ENCODE measurements around the gene CUEDC2. TPM values are rescaled to one million over a fixed set of nuclear protein-coding genes. Genes with fewer than 3 reads are reported as not detected.

The CUEDC2 gene
- total RNA-seq, 5 donors from 2014 or later (not counting 1 experiment from before 2014, with no cell fraction given) = 32.2 to 41.4 (median 37.8) TPM

DNA sequence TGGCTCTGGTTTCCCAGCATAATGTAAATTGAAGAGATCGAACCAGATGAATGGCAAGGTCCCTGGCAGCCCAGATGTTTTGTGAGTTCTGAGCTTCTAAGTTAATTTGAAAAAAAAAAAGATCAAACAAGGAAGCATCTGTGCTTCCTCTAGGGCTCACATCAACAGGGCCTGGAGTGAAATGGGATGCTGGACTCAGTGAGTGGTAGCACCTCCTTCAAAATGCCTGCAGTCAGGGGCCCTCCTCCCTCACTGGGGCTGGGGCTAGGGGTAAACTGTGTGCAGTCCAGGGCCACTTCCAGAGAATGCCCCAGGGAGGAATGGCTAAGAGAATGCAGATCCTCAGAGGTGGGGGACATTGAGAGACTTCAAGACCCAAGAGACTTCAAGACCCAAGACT is 6.0 kb upstream of the CUEDC2 start:
- Histone ChIP-seq H3K4me1 (ENCODE audit: control insufficient read depth in 1 of 2, extremely low read depth in 1 of 2, insufficient read depth in 2 of 2, low read length in 2 of 2) (peaks cover 32 to 49% of the 10 kb centered on the region in 2 experiments), H3K27ac (ENCODE audit: low read length) (no peak overlapping the region), H3K27me3 (replicated peaks in 1 of 2; ENCODE audit: control insufficient read depth in 2 of 2, extremely low read depth in 1 of 2, insufficient read depth in 2 of 2, low read length in 1 of 2) (peaks cover 0 to 4% of the 10 kb centered on the region in 2 experiments), H3K9me3 (no peaks in the 10 kb centered on the region), H3K4me3 (ENCODE audit: control insufficient read depth in 1 of 2, extremely low read depth in 1 of 2, low read length in 1 of 2) (no peak overlapping the region), H3K36me3 (ENCODE audit: control insufficient read depth in 2 of 2, extremely low read depth in 1 of 2, insufficient read depth in 1 of 2, low read length in 1 of 2) (peaks cover 0 to 3% of the 10 kb centered on the region in 2 donors)
- ATAC-seq (replicated peaks in 1 of 4) (no peak), DNase-seq (no peak)
- Mint-ChIP-seq H3K9me3 (no peaks in the 10 kb centered on the region), H3K27ac (no peak overlapping the region), H3K36me3 (peaks cover 3% of the 10 kb centered on the region), H3K4me3 (no peak overlapping the region), H3K4me1 (peaks cover 39 to 51% (median 45%) of the 10 kb centered on the region in 3 donors), H3K27me3 (no peaks in the 10 kb centered on the region)
- CTCF ChIA-PET = no interaction called here
- no CpG with 5 or more reads among the region's 1 CpG for WGBS (ENCODE audit: insufficient coverage)
- POLR2A ChIA-PET = interaction anchor here in 1 of 2 donors (0.5 to 0.7 kb wide), 2 partner anchors 52 to 292 kb away, joined by 3 to 4 read pairs; no protein-coding TSS in a partner anchor

DNA sequence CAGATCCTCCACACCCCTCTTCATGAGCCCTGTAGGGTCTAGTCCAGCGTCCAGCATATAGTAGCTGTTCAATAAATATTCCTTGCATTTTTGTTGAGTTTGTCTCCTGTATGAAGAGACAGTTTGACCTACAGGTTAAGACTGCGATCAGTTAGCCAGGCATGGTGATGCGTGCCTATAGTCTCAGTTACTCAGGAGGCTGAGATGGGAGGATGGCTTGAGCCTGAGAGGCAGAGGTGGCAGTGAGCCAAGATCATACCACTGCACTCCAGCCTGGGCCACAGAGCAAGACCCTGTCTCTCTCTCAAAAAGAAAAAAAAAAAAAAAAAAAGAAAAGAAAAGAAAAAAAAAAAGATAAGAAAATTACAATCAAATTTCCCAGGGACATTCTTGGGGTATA is 5.1 kb upstream of the CUEDC2 start:
- DNase-seq = no peak
- Histone ChIP-seq H3K36me3 (ENCODE audit: control insufficient read depth in 2 of 2, extremely low read depth in 1 of 2, insufficient read depth in 1 of 2, low read length in 1 of 2) (peaks cover 0 to 3% of the 10 kb centered on the region in 2 donors), H3K4me1 (ENCODE audit: control insufficient read depth in 1 of 2, extremely low read depth in 1 of 2, insufficient read depth in 2 of 2, low read length in 2 of 2) (peaks cover 36 to 58% of the 10 kb centered on the region in 2 experiments), H3K27me3 (replicated peaks in 1 of 2; ENCODE audit: control insufficient read depth in 2 of 2, extremely low read depth in 1 of 2, insufficient read depth in 2 of 2, low read length in 1 of 2) (peaks cover 0 to 4% of the 10 kb centered on the region in 2 experiments), H3K27ac (ENCODE audit: low read length) (no peak overlapping the region), H3K9me3 (no peaks in the 10 kb centered on the region), H3K4me3 (ENCODE audit: control insufficient read depth in 1 of 2, extremely low read depth in 1 of 2, low read length in 1 of 2) (peak overlapping the region in 1 of 2 donors; percentile 51)
- peaks cover 44 to 60% (median 52%) of the 10 kb centered on the region in 3 donors for H3K4me1 Mint-ChIP-seq
- peak overlapping the region; percentile 11 to 95 for H3K27ac Mint-ChIP-seq
- ChIA-PET POLR2A (interaction anchor here in 1 of 2 donors (0.7 kb wide), 1 partner anchor 292 kb away, joined by 4 read pairs; no protein-coding TSS in a partner anchor), CTCF (interaction anchor here in 1 of 2 donors (0.6 kb wide), 1 partner anchor 117 kb away, joined by 3 read pairs; no protein-coding TSS in a partner anchor)
- H3K4me3 Mint-ChIP-seq = peak overlapping the region in 2 of 3 donors; percentile 52 to 92
- no peak for ATAC-seq (replicated peaks in 1 of 4)
- peaks cover 3% of the 10 kb centered on the region for H3K36me3 Mint-ChIP-seq
- no peaks in the 10 kb centered on the region for H3K9me3 Mint-ChIP-seq
- WGBS (ENCODE audit: insufficient coverage) = 92% methylated on average over 2 of the region's 3 CpGs
- H3K27me3 Mint-ChIP-seq = no peaks in the 10 kb centered on the region

DNA sequence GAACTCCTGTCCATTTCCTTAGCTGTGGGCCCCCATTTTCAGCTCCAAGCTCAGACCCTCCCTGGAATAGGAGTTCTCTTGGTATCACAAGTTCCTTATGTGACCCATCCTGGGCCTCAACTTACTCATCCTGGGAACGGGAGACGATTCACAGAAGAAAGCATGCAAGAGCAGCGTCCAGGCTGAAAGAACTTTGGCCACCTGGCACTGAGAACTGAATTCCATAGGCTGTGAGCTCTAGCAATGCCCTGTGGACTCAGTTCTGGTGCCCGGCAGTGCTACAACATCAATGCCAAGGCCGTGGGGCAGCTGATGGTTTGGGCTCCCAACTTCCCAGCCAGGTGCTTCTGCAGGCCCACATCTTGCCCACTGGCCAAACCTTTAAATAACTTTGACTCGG is 3.9 kb upstream of the CUEDC2 start:
- ATAC-seq (replicated peaks in 1 of 4) (no peak), DNase-seq (no peak)
- H3K27me3 ChIP-seq (replicated peaks in 1 of 2; ENCODE audit: control insufficient read depth in 2 of 2, extremely low read depth in 1 of 2, insufficient read depth in 2 of 2, low read length in 1 of 2) = peaks cover 0 to 4% of the 10 kb centered on the region in 2 experiments
- H3K9me3 ChIP-seq = no peaks in the 10 kb centered on the region
- Mint-ChIP-seq H3K9me3 (no peaks in the 10 kb centered on the region), H3K36me3 (peaks cover 3% of the 10 kb centered on the region), H3K27me3 (no peaks in the 10 kb centered on the region), H3K27ac (peak overlapping the region; percentile 95 to 97), H3K4me3 (peak overlapping the region; percentile 76 to 92 (median 79)), H3K4me1 (peaks cover 55 to 72% (median 58%) of the 10 kb centered on the region in 3 donors)
- peaks cover 43 to 67% of the 10 kb centered on the region in 2 experiments for H3K4me1 ChIP-seq (ENCODE audit: control insufficient read depth in 1 of 2, extremely low read depth in 1 of 2, insufficient read depth in 2 of 2, low read length in 2 of 2)
- POLR2A ChIA-PET = interaction anchor here in 1 of 2 donors (0.5 kb wide), 1 partner anchor 186 kb away, joined by 7 read pairs; no protein-coding TSS in a partner anchor
- peak overlapping the region; percentile 41 for H3K27ac ChIP-seq (ENCODE audit: low read length)
- CTCF ChIA-PET = interaction anchor here in 1 of 2 donors (0.5 kb wide), 1 partner anchor 139 kb away, joined by 3 read pairs; no protein-coding TSS in a partner anchor
- H3K36me3 ChIP-seq (ENCODE audit: control insufficient read depth in 2 of 2, extremely low read depth in 1 of 2, insufficient read depth in 1 of 2, low read length in 1 of 2) = peaks cover 0 to 3% of the 10 kb centered on the region in 2 donors
- peak overlapping the region; percentile 56 to 75 for H3K4me3 ChIP-seq (ENCODE audit: control insufficient read depth in 1 of 2, extremely low read depth in 1 of 2, low read length in 1 of 2)
- WGBS (ENCODE audit: insufficient coverage) = 65% methylated on average over 6 of the region's 6 CpGs

DNA sequence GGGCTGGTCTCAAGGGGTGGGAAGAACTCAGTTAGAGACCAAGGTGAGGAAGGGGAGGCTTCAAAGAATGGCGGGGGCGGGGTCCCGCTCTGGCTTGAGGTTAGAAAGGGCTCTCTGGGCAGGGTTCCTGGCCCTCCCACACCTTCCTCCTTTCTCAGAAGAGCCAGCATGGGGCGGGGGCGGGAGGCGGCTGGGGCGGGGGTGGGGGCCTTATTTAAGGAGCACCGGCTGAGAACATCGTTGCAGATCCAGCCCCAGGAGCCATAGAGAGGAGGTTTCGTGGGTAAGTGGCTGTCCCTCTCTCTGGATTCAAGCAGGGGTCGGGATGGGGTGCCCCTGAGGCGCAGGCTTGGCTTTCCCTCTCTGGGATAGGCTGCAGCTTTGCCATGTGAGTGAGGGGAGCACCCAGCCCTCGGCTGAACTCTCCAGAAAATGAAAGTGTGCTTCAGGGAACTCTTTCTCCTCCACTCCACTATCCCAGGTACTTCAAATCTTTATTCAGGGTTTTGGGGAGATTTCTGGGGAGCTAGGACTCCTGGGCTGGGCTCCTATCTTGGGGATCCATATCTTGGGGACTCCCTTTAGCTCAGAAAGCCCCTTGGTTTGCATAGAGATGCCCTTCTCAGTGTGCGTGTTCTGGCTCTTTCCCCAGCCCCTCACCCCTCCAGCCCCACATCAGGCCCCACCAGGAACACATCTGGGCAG is 3.3 kb upstream of the CUEDC2 start:
- peak overlapping the region; percentile 76 to 92 (median 79) for H3K4me3 Mint-ChIP-seq
- H3K4me3 ChIP-seq (ENCODE audit: control insufficient read depth in 1 of 2, extremely low read depth in 1 of 2, low read length in 1 of 2) = peak overlapping the region; percentile 56 to 75
- H3K9me3 ChIP-seq = no peaks in the 10 kb centered on the region
- peak overlapping the region; percentile 65 for H3K27ac ChIP-seq (ENCODE audit: low read length)
- peaks cover 3% of the 10 kb centered on the region for H3K36me3 Mint-ChIP-seq
- no peaks in the 10 kb centered on the region for H3K9me3 Mint-ChIP-seq
- ATAC-seq (replicated peaks in 1 of 4) = peak in 3 of 4 experiments; percentile 13 to 30 (median 16)
- H3K4me1 ChIP-seq (ENCODE audit: control insufficient read depth in 1 of 2, extremely low read depth in 1 of 2, insufficient read depth in 2 of 2, low read length in 2 of 2) = peaks cover 43 to 67% of the 10 kb centered on the region in 2 experiments
- ChIA-PET CTCF (interaction anchor here in 1 of 2 donors (0.5 kb wide), 1 partner anchor 138 kb away, joined by 3 read pairs; no protein-coding TSS in a partner anchor), POLR2A (no interaction called here)
- no peaks in the 10 kb centered on the region for H3K27me3 Mint-ChIP-seq
- peak overlapping the region; percentile 95 to 97 for H3K27ac Mint-ChIP-seq
- 0% methylated on average over 4 of the region's 14 CpGs for WGBS (ENCODE audit: insufficient coverage)
- DNase-seq = peak in 1 of 35 experiments; percentile 43
- H3K27me3 ChIP-seq (replicated peaks in 1 of 2; ENCODE audit: control insufficient read depth in 2 of 2, extremely low read depth in 1 of 2, insufficient read depth in 2 of 2, low read length in 1 of 2) = peaks cover 0 to 4% of the 10 kb centered on the region in 2 experiments
- H3K36me3 ChIP-seq (ENCODE audit: control insufficient read depth in 2 of 2, extremely low read depth in 1 of 2, insufficient read depth in 1 of 2, low read length in 1 of 2) = peaks cover 0 to 3% of the 10 kb centered on the region in 2 donors
- H3K4me1 Mint-ChIP-seq = peaks cover 55 to 72% (median 58%) of the 10 kb centered on the region in 3 donors

DNA sequence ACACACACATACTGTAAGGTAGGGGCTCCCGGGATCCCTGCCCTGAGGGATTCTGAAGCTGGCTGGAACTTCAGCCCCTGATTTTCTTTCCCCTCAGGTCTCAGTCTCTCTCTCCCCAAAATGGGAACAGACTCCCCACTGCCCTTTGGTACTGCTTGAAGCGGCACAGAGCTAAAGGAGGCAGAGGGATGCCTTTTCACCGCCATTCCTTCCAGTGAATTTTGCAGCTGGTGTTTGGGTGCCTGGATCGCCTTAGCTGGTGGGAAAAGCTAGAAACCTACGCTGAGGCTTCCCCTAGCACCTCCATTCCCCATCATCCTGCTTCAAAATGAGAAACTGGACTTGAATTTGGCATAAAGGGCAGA is 2.7 kb upstream of the CUEDC2 start:
- Mint-ChIP-seq H3K36me3 (peaks cover 3% of the 10 kb centered on the region), H3K27me3 (no peaks in the 10 kb centered on the region), H3K4me3 (peak overlapping the region; percentile 76 to 92 (median 79)), H3K4me1 (peaks cover 55 to 72% (median 58%) of the 10 kb centered on the region in 3 donors), H3K27ac (peak overlapping the region; percentile 95 to 97), H3K9me3 (no peaks in the 10 kb centered on the region)
- Histone ChIP-seq H3K9me3 (no peaks in the 10 kb centered on the region), H3K4me1 (ENCODE audit: control insufficient read depth in 1 of 2, extremely low read depth in 1 of 2, insufficient read depth in 2 of 2, low read length in 2 of 2) (peaks cover 43 to 67% of the 10 kb centered on the region in 2 experiments), H3K27ac (ENCODE audit: low read length) (peak overlapping the region; percentile 65), H3K27me3 (replicated peaks in 1 of 2; ENCODE audit: control insufficient read depth in 2 of 2, extremely low read depth in 1 of 2, insufficient read depth in 2 of 2, low read length in 1 of 2) (peaks cover 0 to 4% of the 10 kb centered on the region in 2 experiments), H3K4me3 (ENCODE audit: control insufficient read depth in 1 of 2, extremely low read depth in 1 of 2, low read length in 1 of 2) (peak overlapping the region; percentile 29 to 56), H3K36me3 (ENCODE audit: control insufficient read depth in 2 of 2, extremely low read depth in 1 of 2, insufficient read depth in 1 of 2, low read length in 1 of 2) (peaks cover 0 to 3% of the 10 kb centered on the region in 2 donors)
- DNase-seq (no peak), ATAC-seq (replicated peaks in 1 of 4) (no peak)
- WGBS (ENCODE audit: insufficient coverage) = 60% methylated on average over 1 of the region's 5 CpGs
- POLR2A ChIA-PET = interaction anchor here in 1 of 2 donors (0.6 kb wide), 1 partner anchor 204 kb away, joined by 3 read pairs; no protein-coding TSS in a partner anchor
- CTCF ChIA-PET = no interaction called here

DNA sequence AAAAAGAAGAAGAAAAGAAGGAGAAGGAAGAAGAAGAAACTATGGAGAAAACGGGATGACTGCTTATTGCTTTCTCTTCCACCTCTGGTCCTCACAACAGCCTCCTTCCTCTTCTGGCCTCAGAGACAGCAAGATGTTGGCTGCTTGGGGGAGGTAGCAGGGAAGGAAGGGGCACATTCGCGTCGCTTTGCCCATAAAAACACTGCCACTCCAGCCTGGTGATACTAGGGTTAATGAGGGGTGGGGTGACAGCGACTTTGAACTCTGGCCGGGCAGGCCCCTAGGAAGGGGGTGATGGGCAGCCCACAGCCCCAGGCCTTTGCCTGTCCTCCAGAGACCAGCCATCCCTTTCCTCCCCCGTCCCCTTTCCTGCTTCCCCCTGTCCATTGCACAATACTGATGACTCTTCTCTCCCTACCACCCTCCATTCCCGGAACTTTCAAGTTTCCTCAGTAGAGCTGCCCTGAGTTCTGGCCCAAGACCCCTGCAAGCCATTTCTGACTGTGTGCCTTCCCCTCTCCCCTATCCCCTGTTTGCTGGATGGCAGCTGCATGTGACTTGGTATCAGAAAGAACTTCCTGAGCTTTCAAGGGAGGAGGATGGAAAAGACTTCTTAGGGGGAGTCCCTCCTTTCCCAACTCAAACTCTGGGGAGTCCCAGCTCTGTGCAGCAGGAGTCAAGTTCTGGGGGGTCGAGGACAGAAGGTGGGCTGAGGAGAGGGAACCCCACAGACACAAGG is 2.2 kb upstream of the CUEDC2 start:
- Histone ChIP-seq H3K27me3 (replicated peaks in 1 of 2; ENCODE audit: control insufficient read depth in 2 of 2, extremely low read depth in 1 of 2, insufficient read depth in 2 of 2, low read length in 1 of 2) (peaks cover 0 to 4% of the 10 kb centered on the region in 2 experiments), H3K27ac (ENCODE audit: low read length) (peak overlapping the region; percentile 65), H3K4me1 (ENCODE audit: control insufficient read depth in 1 of 2, extremely low read depth in 1 of 2, insufficient read depth in 2 of 2, low read length in 2 of 2) (peaks cover 43 to 65% of the 10 kb centered on the region in 2 experiments), H3K36me3 (ENCODE audit: control insufficient read depth in 2 of 2, extremely low read depth in 1 of 2, insufficient read depth in 1 of 2, low read length in 1 of 2) (peaks cover 0 to 3% of the 10 kb centered on the region in 2 donors), H3K9me3 (no peaks in the 10 kb centered on the region), H3K4me3 (ENCODE audit: control insufficient read depth in 1 of 2, extremely low read depth in 1 of 2, low read length in 1 of 2) (no peak overlapping the region)
- Mint-ChIP-seq H3K27ac (peak overlapping the region; percentile 95 to 97), H3K4me1 (peaks cover 55 to 72% (median 58%) of the 10 kb centered on the region in 3 donors), H3K4me3 (peak overlapping the region; percentile 76 to 92 (median 79)), H3K36me3 (peaks cover 3% of the 10 kb centered on the region), H3K9me3 (no peaks in the 10 kb centered on the region), H3K27me3 (no peaks in the 10 kb centered on the region)
- DNase-seq (no peak), ATAC-seq (replicated peaks in 1 of 4) (no peak)
- CTCF ChIA-PET = interaction anchor here in 1 of 2 donors (0.8 kb wide), 1 partner anchor 47 kb away, joined by 5 read pairs; no protein-coding TSS in a partner anchor
- 71% methylated on average over 2 of the region's 9 CpGs for WGBS (ENCODE audit: insufficient coverage)
- POLR2A ChIA-PET = interaction anchor here in 1 of 2 donors (0.6 kb wide), 1 partner anchor 204 kb away, joined by 3 read pairs; no protein-coding TSS in a partner anchor
